Ishikawa (cell line): ENCODE data around the gene SSBP3.

ENCODE experiments used
- CEBPB ChIP-seq: IDR thresholded peaks from 2 replicates; pipeline ENCODE4 v1.6.1; 2012
- CREB1 ChIP-seq: IDR thresholded peaks from 2 replicates; pipeline ENCODE4 v1.6.1; 2012; ENCODE audit warnings: low read depth
- EGR1 ChIP-seq: IDR thresholded peaks from 2 replicates; pipeline ENCODE4 v1.6.1; 2012
- EP300 ChIP-seq: IDR thresholded peaks from 2 replicates; pipeline ENCODE4 v1.6.1; 2012; ENCODE audit warnings: borderline replicate concordance
- FOXM1 ChIP-seq: IDR thresholded peaks from 2 replicates; pipeline ENCODE4 v1.6.1; 2012; ENCODE audit warnings: low read depth, borderline replicate concordance
- MAX ChIP-seq: IDR thresholded peaks from 2 replicates; pipeline ENCODE4 v1.6.1; 2012
- NFIC ChIP-seq: IDR thresholded peaks from 2 replicates; pipeline ENCODE4 v1.6.1; 2012
- RAD21 ChIP-seq: IDR thresholded peaks from 2 replicates; pipeline ENCODE4 v1.6.1; 2012; ENCODE audit warnings: low read depth
- REST ChIP-seq: IDR thresholded peaks from 2 replicates; pipeline ENCODE4 v1.6.1; 2012; ENCODE audit warnings: low read depth, mild to moderate bottlenecking
- TAF1 ChIP-seq: IDR thresholded peaks from 2 replicates; pipeline ENCODE4 v1.6.1; 2012; ENCODE audit warnings: low read depth, mild to moderate bottlenecking
- TCF12 ChIP-seq: IDR thresholded peaks from 2 replicates; pipeline ENCODE4 v1.6.1; 2012; ENCODE audit warnings: low read depth
- TEAD4 ChIP-seq: IDR thresholded peaks from 2 replicates; pipeline ENCODE4 v1.6.1; 2012
- USF1 ChIP-seq: IDR thresholded peaks from 2 replicates; pipeline ENCODE4 v1.6.1; 2012
- YY1 ChIP-seq: IDR thresholded peaks from 2 replicates; pipeline ENCODE4 v1.6.1; 2012; ENCODE audit warnings: low read depth
- ZBTB7A ChIP-seq: IDR thresholded peaks from 2 replicates; pipeline ENCODE4 v1.6.1; 2012; ENCODE audit warnings: low read depth

Gene SSBP3

GRCh38 chr1:54331843-54332463 lies 74.2 kb downstream of the SSBP3 start:
- TF ChIP-seq TAF1 (no peak), TEAD4 (no peak), ZBTB7A (no peak), REST (no peak), TCF12 (no peak), FOXM1 (no peak), RAD21 (no peak), USF1 (no peak), EP300 (no peak)

GRCh38 chr1:54331091-54331772 lies 75.0 kb downstream of the SSBP3 start:
- no peak for TF ChIP-seq EP300
- TF ChIP-seq MAX = no peak
- no peak for TF ChIP-seq NFIC
- no peak for TF ChIP-seq TEAD4
- TF ChIP-seq ZBTB7A = no peak
- no peak for TF ChIP-seq YY1
- no peak for TF ChIP-seq CREB1
- no peak for TF ChIP-seq TCF12
- TF ChIP-seq EGR1 = no peak
- TF ChIP-seq REST = no peak
- no peak for TF ChIP-seq FOXM1
- no peak for TF ChIP-seq RAD21
- TF ChIP-seq CEBPB = no peak
- TF ChIP-seq TAF1 = no peak
- no peak for TF ChIP-seq USF1

GRCh38 chr1:54329312-54330003 lies 76.7 kb downstream of the SSBP3 start:
- no peak for TF ChIP-seq CEBPB
- no peak for TF ChIP-seq EP300

- TF ChIP-seq CEBPB (no peak), REST (no peak), EGR1 (no peak), TEAD4 (no peak), USF1 (no peak), FOXM1 (no peak), ZBTB7A (no peak), MAX (no peak), RAD21 (no peak), TCF12 (no peak), EP300 (no peak), TAF1 (no peak), NFIC (no peak), CREB1 (no peak), YY1 (no peak)
Measured at GRCh38 chr1:54328066-54328636, 78.0 kb downstream of the SSBP3 start.
